Measurements from ENCODE around the gene OR5C1. TPM values are rescaled to one million over a fixed set of nuclear protein-coding genes. Genes with fewer than 3 reads are reported as not detected.
"Not testable (repeated sequence)": the region's sequence is repeated elsewhere in the genome, so short reads cannot be mapped to it uniquely, and the experiment has no call there.

Gene OR5C1
- not detected in 2 replicates for total RNA-seq

DNA sequence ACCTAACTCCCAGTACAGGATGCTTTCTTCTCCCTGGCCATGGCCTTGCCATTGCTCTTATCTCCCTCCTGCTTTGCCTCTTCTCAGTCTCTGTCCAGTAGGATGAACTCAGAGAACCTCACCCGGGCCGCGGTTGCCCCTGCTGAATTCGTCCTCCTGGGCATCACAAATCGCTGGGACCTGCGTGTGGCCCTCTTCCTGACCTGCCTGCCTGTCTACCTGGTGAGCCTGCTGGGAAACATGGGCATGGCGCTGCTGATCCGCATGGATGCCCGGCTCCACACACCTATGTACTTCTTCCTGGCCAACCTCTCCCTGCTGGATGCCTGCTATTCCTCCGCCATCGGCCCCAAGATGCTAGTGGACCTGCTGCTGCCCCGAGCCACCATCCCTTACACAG lies at the start of gene OR5C1:
Gene OR5C1 (plus strand): TSS at position 103 of the 400 bp plus-strand sequence. CDS start 0 bp downstream, at position 103.
- no peak for DNase-seq (ENCODE audit: low read depth, low spot score)

DNA sequence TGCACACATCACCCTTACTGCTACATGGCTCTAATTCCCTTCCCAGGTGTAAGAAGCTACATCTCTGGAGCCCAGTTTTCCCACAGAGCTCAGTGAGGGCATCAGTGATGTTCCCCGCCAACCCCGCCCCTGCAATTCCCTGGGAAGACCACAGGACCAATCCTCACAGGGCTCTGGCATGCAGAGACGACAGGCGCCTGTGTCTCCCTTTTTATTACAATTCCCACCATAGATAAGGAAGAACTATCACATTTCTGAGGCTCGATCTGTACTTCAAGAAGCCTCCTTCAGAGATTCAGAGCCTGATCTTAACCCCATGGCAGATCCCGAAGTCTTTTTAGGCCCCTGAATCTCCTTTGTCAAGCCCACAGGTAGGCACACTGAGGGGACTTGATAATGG lies 46.7 kb upstream of the OR5C1 start, which contains the start of gene OR1L6:
Gene OR1L6 (plus strand): TSS at position 301 of the 400 bp plus-strand sequence. CDS start 7,545 bp downstream, outside the sequence.
- DNase-seq (ENCODE audit: low read depth, low spot score): no peak

DNA sequence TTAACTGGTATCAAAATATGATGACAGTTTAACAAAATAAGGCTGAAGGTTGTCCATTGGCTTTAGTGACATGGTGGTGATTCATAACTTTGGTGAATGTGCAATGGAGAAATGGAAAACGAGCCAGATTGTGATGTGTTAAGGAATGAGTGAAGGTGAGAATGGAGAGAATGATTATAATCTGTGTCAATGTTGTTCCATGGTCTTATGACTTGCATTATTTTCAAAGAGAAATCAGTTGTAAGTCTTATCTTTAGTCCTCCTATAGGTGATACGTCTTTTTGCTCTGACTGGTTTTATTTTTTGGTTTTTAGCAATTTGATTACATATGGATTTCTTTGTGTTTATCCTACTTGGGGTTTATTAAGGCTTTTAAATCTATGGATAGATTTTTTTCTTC lies 33.9 kb upstream of the OR5C1 start:
- no peak for DNase-seq (ENCODE audit: low read depth, low spot score)

DNA sequence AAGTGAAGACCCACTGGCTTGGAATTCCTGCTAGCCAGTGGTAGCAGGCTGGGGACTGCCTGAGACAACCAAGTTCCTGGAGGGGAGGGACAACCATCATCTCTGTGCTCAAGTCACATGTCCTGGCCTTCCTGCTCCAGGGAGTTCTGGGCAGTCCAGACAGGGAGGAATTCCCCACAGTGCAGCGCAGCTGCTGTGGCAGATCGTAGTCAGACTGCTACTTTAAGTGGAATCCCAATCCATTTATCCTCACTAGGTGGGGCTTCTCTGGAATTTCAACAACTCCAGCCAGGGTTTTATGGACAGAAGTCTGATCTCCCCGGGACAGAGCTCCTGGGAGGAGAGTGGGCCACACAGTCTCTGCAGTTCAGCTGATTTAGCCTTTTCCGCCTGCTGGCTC lies 20.9 kb upstream of the OR5C1 start:
- no peak for DNase-seq (ENCODE audit: low read depth, low spot score)

DNA sequence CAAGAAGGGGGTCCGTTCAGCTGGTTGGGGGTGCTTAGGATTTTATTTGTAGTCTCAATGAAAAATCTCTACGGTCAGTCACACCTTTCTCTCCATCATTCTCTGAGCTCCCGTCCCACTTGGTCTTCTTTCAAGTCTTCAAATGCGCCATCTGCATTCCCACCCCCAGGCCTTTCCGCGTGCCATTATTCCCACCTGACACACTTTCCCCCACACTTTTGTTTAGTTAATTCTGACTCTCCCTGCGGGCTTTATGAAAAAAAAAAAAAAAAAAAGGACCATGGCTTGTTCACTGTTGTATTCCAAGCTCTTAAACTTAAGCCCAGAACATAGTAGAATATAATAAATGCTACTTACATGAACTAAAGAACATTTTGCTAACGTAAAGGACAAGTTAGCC lies 11.7 kb upstream of the OR5C1 start:
- no peak for DNase-seq (ENCODE audit: low read depth, low spot score)

DNA sequence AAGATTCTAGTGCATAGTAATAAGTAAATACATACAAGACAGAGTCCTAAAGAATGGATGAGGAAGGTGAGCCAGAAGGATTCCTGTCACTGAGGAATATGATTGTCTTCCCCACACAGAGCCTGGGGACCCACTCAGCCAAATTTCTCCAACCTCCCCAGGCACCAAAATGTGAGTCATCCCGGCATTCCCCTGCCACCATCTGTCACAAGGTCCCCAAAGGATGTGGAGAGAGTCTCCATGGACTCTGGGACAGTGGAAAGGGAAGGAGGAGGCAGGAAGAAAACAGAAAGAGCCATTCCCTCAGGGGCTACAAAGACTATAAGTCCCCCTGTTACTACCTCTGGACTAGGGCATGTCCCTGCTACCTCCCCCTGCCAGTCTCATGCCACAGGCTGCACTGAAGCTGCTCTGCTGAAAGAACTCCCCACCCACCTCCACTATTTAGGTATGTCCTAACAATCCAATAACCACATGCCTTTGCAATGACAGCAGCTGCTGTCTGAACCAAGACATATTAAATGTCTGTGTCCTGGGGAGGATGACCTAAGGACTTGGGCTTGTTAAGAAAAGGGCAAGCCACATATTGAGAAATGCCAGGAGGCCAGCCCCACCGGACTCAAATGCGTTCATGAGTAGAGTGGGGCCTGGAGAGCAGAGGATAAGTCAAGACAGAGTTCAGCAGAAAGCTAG lies 10.7 kb upstream of the OR5C1 start:
- no peak for DNase-seq (ENCODE audit: low read depth, low spot score)

DNA sequence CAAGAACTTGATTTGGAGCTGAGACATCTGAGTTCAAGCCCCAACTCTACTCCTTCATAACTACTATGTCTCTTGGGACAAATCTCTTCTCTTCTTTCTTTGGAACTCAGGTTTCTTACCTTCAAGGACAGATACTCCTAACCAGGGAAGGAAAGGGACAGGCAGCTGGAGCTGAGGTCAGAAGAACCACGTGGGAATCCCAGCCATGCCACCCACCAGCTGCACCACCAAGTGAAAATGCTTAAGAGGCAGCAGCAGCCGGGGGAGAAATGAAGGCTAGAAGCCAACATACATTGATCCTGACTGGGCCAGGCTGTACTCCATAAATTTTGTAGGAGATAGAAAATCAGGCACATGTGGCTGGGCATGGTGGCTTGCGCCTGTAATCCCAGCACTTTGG lies 9.6 kb upstream of the OR5C1 start:
- DNase-seq (ENCODE audit: low read depth, low spot score): no peak

DNA sequence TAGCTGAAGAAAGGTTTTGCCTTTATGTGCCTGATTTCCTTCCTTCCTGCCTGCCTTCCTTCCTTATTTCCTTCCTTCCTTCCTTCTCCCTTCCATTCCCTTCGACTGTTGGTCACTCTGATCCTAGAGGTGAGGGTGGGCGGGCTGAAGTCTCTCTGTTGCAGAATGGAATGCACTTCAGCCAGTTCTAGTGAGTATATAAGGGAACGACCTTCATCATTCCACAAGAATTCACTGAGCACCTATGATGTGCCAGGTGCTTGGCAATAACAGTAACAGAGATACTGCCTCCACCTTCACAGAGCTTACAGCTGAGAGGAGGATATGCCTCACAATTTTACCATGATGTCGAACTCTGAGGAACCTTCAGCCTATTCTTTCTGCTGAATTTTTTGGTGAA lies 8.7 kb upstream of the OR5C1 start:
- no peak for DNase-seq (ENCODE audit: low read depth, low spot score)

DNA sequence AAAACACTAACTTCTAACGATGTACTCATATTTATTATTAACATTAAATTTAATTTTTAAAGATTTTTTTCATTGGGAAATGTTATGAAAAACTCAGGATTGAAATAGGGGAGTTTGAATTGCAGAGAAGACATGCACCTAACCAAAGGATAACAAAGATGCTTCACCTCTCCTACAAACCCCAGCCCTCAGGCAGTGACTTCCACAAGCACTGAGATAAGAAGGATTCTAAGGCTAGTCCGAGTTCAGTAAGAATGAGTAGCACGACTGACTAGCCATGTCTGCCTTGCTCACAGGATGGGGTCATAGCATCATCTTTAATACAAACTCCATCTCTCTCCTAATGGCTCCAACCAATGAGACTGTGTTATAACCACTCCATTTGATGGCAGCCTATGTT lies 7.1 kb upstream of the OR5C1 start:
- DNase-seq (ENCODE audit: low read depth, low spot score): no peak

DNA sequence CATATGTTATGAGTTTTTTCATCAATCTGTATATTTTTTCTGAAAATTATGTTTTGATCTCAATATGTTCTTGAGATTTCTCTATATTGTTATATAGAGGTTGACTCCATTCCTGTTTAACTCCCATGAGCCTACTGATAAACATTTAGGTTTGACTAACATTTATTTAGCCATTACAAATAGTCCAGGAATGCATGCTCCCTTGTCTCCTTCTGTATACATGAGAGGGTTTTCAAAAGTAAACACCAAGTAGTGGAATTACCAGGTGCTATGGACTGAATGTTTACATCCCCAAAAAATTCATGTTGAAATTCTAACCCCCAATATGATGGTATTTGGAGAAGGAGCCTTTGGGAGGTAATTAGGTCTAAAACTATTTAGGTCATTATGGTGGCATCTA lies 3.5 kb upstream of the OR5C1 start:
- no peak for DNase-seq (ENCODE audit: low read depth, low spot score)

DNA sequence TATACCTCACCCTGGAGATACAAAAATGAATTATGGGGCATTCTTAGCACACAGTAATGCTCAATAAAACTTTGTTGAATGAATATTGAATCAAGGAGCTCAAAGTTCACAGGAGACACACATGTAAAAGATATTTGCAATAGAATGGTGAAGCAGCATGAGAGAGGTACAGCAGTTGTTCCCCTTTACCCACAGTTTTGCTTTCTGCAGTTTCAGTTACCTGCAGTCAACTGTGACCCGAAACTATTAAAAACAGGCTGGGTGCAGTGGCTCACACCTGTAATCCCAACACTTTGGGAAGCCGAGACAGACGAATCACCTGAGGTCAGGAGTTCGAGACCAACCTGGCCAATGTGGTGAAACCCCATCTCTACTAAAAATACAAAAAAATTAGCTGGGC lies 2.4 kb upstream of the OR5C1 start:
- DNase-seq (ENCODE audit: low read depth, low spot score): no peak

DNA sequence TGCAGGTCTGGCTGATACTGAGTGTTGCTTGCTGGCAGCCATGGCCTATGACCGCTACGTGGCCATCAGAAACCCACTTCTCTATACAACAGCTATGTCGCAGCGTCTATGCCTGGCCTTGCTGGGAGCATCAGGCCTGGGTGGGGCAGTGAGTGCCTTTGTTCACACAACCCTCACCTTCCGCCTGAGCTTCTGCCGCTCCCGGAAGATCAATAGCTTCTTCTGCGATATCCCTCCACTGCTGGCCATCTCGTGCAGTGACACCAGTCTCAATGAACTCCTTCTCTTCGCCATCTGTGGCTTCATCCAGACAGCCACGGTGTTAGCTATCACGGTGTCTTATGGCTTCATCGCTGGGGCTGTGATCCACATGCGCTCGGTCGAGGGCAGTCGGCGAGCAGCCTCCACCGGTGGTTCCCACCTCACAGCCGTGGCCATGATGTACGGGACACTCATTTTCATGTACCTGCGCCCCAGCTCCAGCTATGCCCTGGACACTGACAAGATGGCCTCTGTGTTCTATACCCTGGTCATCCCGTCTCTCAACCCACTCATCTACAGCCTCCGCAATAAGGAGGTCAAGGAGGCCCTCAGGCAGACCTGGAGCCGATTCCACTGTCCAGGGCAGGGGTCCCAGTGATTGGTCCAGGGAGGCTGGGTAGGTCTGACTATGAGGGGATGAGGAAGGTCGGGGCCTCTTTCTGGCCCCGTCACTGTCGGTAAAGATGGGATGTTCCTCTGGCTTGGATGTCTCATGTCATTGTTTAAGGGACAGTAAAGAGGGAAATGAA lies 718 bp downstream of the OR5C1 start:
- no peak for DNase-seq (ENCODE audit: low read depth, low spot score)

DNA sequence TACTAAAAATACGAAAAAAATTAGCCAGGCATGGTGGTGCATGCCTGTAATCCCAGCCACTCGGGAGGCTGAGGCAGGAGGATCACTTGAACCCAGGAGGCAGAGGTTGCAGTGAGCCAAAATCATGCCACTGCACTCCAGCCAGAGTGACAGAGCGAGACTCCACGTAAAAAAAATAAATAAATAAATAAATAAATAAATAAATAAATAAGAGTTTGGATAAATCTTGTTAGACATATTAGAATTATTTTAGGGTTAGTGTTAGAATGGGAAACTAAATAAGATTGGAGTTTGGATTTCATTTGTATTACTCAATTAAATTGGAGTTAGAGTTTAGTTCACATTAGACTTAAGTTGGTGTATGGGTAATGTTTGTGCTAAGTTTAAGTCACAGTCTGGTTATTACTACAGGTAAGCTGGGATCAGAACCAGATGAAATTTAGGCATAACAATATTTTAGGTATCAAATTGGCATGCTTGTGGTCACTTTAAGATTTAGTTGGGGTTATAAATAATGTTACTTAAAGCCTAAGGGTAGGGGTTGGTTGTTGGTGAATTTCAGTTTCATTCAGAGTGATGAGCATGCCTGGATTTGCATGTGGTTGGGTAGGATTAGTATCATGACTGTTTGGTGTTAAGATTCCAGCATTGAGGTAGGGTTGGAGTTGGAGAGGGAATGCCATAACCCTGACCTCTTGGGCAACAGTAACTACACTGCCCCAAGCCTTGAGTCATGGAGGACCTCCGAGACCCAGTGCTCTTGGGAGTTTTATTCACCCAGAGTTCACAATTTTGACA lies 3.3 kb downstream of the OR5C1 start:
- DNase-seq (ENCODE audit: low read depth, low spot score): no peak

DNA sequence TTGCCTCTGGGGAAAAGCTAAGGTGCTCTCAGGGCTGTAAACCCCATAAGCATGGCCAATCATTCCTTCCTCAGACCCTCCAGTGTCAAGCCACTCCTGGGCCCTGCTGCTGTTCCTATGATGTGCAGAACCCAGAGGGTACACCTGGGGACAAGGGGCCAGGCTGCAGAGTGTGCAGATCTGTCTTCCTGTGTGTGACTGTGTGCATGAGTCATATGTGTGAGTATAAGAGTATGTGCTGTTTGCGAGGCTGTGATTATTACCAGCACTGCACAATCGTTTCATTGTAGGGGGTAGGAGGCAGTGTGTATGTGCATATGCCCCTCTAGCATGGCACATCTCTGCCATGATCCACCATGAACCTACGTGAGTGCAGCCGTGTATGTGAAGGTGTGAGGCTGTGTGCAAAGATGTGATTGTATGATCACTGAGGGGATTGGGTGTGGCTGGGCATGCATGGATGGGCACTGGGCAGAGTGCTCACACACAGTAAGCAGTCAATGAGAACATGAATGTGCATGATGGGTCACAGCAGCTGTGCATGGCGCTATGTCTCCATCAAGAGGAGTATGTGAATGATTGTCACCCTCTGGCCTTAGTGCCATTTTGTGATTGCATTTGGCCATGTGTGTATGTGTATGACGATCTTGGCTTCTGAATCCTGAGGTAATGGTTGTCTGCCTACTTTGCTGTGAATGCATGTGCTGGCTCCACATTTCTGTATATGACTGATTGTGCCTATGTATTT lies 8.8 kb downstream of the OR5C1 start:
- DNase-seq (ENCODE audit: low read depth, low spot score): no peak

DNA sequence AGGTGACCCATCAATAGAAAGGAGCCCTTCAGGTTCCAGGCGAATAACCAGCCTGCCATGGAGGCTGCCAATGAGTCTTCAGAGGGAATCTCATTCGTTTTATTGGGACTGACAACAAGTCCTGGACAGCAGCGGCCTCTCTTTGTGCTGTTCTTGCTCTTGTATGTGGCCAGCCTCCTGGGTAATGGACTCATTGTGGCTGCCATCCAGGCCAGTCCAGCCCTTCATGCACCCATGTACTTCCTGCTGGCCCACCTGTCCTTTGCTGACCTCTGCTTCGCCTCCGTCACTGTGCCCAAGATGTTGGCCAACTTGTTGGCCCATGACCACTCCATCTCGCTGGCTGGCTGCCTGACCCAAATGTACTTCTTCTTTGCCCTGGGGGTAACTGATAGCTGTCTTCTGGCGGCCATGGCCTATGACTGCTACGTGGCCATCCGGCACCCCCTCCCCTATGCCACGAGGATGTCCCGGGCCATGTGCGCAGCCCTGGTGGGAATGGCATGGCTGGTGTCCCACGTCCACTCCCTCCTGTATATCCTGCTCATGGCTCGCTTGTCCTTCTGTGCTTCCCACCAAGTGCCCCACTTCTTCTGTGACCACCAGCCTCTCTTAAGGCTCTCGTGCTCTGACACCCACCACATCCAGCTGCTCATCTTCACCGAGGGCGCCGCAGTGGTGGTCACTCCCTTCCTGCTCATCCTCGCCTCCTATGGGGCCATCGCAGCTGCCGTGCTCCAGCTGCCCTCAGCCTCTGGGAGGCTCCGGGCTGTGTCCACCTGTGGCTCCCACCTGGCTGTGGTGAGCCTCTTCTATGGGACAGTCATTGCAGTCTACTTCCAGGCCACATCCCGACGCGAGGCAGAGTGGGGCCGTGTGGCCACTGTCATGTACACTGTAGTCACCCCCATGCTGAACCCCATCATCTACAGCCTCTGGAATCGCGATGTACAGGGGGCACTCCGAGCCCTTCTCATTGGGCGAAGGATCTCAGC lies 11.6 kb downstream of the OR5C1 start, which contains the start of gene OR1K1:
Gene OR1K1 (plus strand): TSS at position 58 of the 995 bp plus-strand sequence. CDS start 0 bp downstream, at position 58.
- no peak for DNase-seq (ENCODE audit: low read depth, low spot score)

DNA sequence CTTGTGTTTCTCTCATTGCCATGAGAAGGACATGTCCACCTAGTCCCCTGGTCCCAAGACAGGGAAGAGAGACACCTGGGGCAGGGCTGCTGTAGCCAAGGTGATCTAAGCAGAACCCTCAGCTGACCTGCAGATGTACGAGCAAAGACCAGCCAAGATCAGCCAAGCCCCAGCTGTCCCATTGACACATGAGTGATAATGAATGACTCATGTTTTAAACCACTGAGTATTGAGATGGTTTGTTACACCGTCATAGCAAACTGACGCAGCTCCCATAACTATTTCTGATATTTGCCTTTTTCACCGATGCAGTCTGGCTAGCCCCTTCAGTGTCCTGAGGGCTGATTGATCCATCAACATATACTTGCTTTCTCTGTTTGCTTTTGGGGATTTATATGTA lies 17.9 kb downstream of the OR5C1 start:
- DNase-seq (ENCODE audit: low read depth, low spot score): no peak

DNA sequence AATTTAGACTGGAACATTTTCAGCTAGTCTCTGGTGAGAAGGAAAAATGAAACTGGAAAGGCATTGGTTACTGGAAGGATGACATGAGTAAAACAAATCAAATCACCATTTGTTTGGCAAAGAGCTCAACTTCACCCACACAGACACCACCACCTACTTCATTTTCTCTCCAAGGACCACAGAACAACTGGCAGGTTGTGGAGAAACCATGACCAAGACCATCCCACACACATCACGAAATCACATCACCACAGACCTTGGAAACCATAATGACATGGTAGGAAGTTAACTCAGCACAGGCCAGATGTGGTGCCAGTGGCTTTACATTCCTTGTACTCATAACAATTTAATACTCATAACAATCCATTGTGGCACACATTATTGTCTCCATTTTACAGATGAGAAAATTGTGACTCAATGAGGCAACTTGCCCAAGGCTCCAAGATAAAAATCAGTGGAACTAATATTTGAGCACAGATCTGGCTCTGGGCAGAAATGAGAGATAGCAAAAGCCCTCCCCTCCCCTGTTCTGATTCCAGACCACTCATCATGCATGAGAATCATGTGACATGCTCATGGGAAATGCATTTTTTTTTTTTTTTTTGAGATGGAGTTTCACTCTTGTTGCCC lies 18.7 kb downstream of the OR5C1 start:
- DNase-seq (ENCODE audit: low read depth, low spot score): no peak

DNA sequence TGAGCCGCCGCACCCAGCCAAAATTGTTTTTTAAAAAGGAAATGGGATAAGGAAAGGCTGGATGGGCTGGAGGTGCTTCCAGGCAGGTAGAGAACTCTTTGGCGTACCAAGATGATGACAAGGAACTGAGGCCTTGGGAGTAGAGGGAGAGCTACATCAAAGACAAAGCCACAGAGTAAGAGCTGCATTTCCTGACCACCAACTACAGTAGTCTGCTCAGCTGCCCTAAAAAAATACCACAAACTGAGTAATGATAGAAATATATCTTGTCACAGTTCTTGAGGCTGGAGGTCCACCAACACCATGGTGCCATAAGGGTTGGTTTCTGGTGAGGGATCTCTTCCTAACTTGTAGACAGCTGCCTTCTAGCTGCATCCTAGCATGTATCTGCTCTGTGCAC lies 19.4 kb downstream of the OR5C1 start:
- no peak for DNase-seq (ENCODE audit: low read depth, low spot score)

DNA sequence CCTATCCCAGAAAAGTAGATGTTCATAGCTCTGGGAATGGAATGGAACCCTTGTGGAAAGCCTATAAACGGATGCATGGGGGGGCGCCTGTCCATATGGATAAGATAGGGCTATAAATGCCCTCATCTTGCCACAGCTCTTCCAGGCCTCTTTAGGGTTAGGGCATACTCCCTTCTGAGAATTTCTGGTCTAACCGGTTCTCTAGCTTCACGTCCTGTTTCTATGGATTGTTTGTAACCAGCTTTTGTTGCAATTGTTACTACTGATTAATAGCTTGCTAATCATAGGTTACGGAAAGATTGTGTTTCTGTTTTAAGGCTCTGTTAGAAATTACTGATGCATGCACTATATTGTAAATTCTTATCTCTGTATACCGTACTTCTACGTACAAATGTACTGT lies 20.5 kb downstream of the OR5C1 start:
- DNase-seq (ENCODE audit: low read depth, low spot score): not testable (repeated sequence)

All from pulmonary artery endothelial cell (primary cell).